Neural cell (in vitro differentiated cells): ENCODE results near the gene DCP1A. TPM values are rescaled to one million over a fixed set of nuclear protein-coding genes. Genes with fewer than 3 reads are reported as not detected.
"Not testable (repeated sequence)": the region's sequence is repeated elsewhere in the genome, so short reads cannot be mapped to it uniquely, and the experiment has no call there.

ENCODE experiments used
- H2AFZ ChIP-seq: fragments of 200-600, 300-800 bp; sonication (generic), shearing (Covaris generic); 2 replicates; pipeline ENCODE4 v1.6.0; 2014; ENCODE audit warnings: low read depth, mild to moderate bottlenecking, antibody characterized with exemption, low read length, moderate library complexity
- H3F3A ChIP-seq: fragments of 200-600 bp; shearing (Covaris generic); 2 replicates; pipeline ENCODE4 v1.6.1; 2016; ENCODE audit warnings: mild to moderate bottlenecking, moderate library complexity, mixed read lengths, antibody characterized with exemption, low read length; ENCODE audit not compliant: insufficient read depth, poor library complexity, severe bottlenecking
- H3K27ac ChIP-seq: fragments of 200-600, 300-800 bp; sonication (generic), shearing (Covaris generic); 2 replicates; pipeline ENCODE4 v1.5.1; 2014; ENCODE audit warnings: mild to moderate bottlenecking, low read length, moderate library complexity
- H3K27me3 ChIP-seq: fragments of 300-800, 200-600 bp; sonication (generic), shearing (Covaris generic); 2 replicates; pipeline ENCODE4 v1.6.0; 2014; ENCODE audit warnings: mild to moderate bottlenecking, low read depth, low read length, moderate library complexity; ENCODE audit not compliant: insufficient read depth
- H3K36me3 ChIP-seq: fragments of 300-800, 200-600 bp; sonication (generic), shearing (Covaris generic); 2 replicates; pipeline ENCODE4 v1.5.1; 2014; ENCODE audit warnings: mild to moderate bottlenecking, antibody characterized with exemption, low read length, moderate library complexity; ENCODE audit not compliant: insufficient read depth
- H3K4me2 ChIP-seq: fragments of 300-800, 200-600 bp; sonication (generic), shearing (Covaris generic); 2 replicates; pipeline ENCODE4 v1.6.0; 2014; ENCODE audit warnings: mild to moderate bottlenecking, low read length
- H3K4me3 ChIP-seq: fragments of 300-800, 200-600 bp; sonication (generic), shearing (Covaris generic); 2 replicates; pipeline ENCODE4 v1.5.1; 2014; ENCODE audit warnings: mild to moderate bottlenecking, low read length, moderate library complexity
- H3K79me2 ChIP-seq: fragments of 200-600 bp; shearing (Covaris generic); replicated peaks from 2 replicates; pipeline ENCODE4 v1.6.0; 2014; ENCODE audit warnings: mild to moderate bottlenecking, low read length, moderate library complexity; ENCODE audit not compliant: insufficient read depth
- H3K9ac ChIP-seq: fragments of 300-800, 200-600 bp; sonication (generic), shearing (Covaris generic); 2 replicates; pipeline ENCODE4 v1.6.1; 2016; ENCODE audit warnings: mild to moderate bottlenecking, low read length, mixed read lengths
- H3K9me2 ChIP-seq: fragments of 200-600 bp; shearing (Covaris generic); 2 replicates; pipeline ENCODE4 v1.6.1; 2016; ENCODE audit warnings: mild to moderate bottlenecking, low read length, mixed read lengths; ENCODE audit not compliant: insufficient read depth
- H3K9me3 ChIP-seq: fragments of 200-600, 300-800 bp; sonication (generic), shearing (Covaris generic); 2 replicates; pipeline ENCODE4 v1.6.1; 2016; ENCODE audit warnings: mild to moderate bottlenecking, mixed run types, low read length, moderate library complexity, mixed read lengths
- H4K20me1 ChIP-seq: fragments of 200-600 bp; shearing (Covaris generic); 2 replicates; pipeline ENCODE4 v1.6.1; 2016; ENCODE audit warnings: mild to moderate bottlenecking, mixed run types; ENCODE audit not compliant: insufficient read depth
- EP300 ChIP-seq: fragments of 450-650 bp; conservative IDR thresholded peaks from 2 replicates; pipeline ENCODE4 v1.6.1; 2014; ENCODE audit warnings: antibody characterized with exemption, mild to moderate bottlenecking, moderate library complexity; ENCODE audit not compliant: poor library complexity, severe bottlenecking
- EZH2 ChIP-seq: fragments of 200-600, 300-800 bp; shearing (Covaris generic), sonication (generic); IDR thresholded peaks from 2 replicates; pipeline ENCODE4 v1.6.1; 2014; ENCODE audit warnings: antibody characterized with exemption, low read length, borderline replicate concordance, mild to moderate bottlenecking; ENCODE audit not compliant: insufficient read depth, poor library complexity, severe bottlenecking
- MXI1 ChIP-seq: fragments of 450-650 bp; conservative IDR thresholded peaks from 2 replicates; pipeline ENCODE4 v1.6.1; 2014; ENCODE audit warnings: antibody characterized with exemption, mild to moderate bottlenecking; ENCODE audit not compliant: poor library complexity, severe bottlenecking
- POLR2AphosphoS5 ChIP-seq: IDR thresholded peaks from 2 replicates; pipeline ENCODE4 v1.6.1; 2012
- RAD21 ChIP-seq: fragments of 450-650 bp; conservative IDR thresholded peaks from 2 replicates; pipeline ENCODE4 v1.6.1; 2014; ENCODE audit warnings: antibody characterized with exemption, mild to moderate bottlenecking, moderate library complexity
- SMC3 ChIP-seq: fragments of 450-650 bp; conservative IDR thresholded peaks from 2 replicates; pipeline ENCODE4 v1.6.1; 2014; ENCODE audit warnings: antibody characterized with exemption, mild to moderate bottlenecking, moderate library complexity; ENCODE audit not compliant: poor library complexity
- TAF1 ChIP-seq: IDR thresholded peaks from 2 replicates; pipeline ENCODE4 v1.6.1; 2012; ENCODE audit warnings: low read depth
- polyA plus RNA-seq: library from polyadenylated mRNA; depleted of rRNA; stranded (reverse); fragments of >200 nt; gene quantifications from 2 replicates; pipeline ENCODE4 v1.2.3, GENCODE V29; 2014
- TF ChIP-seq, protein P1 (sequence below): IDR thresholded peaks from 2 replicates; pipeline ENCODE4 v1.6.1; 2012; ENCODE audit warnings: borderline replicate concordance
- TF ChIP-seq, protein P2 (sequence below): fragments of 450-650 bp; IDR thresholded peaks from 2 replicates; pipeline ENCODE4 v1.5.1; 2014; ENCODE audit warnings: antibody characterized with exemption, mild to moderate bottlenecking, moderate library complexity; ENCODE audit not compliant: poor library complexity, severe bottlenecking

The DCP1A gene
- polyA plus RNA-seq, 1 donor from 2014 or later, result 12.5 TPM

DNA sequence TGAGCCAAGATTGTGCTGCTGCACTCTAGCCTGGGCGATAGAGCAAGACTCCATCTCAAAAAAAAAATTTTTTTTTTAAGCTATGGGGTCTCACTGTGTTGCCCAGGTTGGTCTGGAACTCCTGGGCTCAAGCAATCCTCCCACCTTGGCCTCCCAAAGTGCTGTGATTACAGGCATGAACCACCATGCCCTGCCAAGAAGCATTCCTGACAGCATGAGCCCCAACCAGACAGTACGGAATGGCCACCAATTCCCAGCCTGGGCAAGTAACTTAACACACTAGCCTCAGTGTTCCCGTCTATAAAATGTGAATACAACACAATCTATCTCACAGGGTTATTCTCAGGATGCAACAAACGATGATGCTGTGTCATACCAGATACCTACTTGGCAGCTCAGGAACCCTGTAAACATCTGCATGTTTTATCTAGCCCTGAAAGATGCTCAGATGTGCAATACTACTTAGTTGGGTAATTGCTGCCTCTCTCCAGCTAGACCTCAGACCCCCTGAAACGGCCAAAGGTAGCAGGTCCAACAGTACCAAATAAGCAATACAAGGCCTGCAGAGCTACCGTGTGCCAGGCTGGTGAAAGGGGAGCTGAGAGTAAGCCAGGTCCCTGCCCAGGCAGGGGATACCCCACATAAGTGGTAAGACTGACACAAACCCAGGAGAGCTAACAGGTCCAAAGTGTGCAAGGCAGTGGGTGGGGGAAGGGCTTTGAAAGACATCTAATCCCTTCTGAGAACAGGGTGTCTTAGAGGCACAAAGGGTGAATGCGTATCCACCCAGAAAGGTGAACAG, 93.4 kb downstream of the DCP1A start:
- H3K36me3 ChIP-seq, result no peaks in the 10 kb centered on the region
- peak overlapping the region; percentile 80 for H3K27ac ChIP-seq
- no peaks in the 10 kb centered on the region for H4K20me1 ChIP-seq
- H3K9me3 ChIP-seq, result no peaks in the 10 kb centered on the region
- peaks cover 43% of the 10 kb centered on the region for H3K79me2 ChIP-seq
- H3K9me2 ChIP-seq, result no peaks in the 10 kb centered on the region
- peak overlapping the region; percentile 80 for H3K4me2 ChIP-seq
- TF ChIP-seq, protein P1, sequence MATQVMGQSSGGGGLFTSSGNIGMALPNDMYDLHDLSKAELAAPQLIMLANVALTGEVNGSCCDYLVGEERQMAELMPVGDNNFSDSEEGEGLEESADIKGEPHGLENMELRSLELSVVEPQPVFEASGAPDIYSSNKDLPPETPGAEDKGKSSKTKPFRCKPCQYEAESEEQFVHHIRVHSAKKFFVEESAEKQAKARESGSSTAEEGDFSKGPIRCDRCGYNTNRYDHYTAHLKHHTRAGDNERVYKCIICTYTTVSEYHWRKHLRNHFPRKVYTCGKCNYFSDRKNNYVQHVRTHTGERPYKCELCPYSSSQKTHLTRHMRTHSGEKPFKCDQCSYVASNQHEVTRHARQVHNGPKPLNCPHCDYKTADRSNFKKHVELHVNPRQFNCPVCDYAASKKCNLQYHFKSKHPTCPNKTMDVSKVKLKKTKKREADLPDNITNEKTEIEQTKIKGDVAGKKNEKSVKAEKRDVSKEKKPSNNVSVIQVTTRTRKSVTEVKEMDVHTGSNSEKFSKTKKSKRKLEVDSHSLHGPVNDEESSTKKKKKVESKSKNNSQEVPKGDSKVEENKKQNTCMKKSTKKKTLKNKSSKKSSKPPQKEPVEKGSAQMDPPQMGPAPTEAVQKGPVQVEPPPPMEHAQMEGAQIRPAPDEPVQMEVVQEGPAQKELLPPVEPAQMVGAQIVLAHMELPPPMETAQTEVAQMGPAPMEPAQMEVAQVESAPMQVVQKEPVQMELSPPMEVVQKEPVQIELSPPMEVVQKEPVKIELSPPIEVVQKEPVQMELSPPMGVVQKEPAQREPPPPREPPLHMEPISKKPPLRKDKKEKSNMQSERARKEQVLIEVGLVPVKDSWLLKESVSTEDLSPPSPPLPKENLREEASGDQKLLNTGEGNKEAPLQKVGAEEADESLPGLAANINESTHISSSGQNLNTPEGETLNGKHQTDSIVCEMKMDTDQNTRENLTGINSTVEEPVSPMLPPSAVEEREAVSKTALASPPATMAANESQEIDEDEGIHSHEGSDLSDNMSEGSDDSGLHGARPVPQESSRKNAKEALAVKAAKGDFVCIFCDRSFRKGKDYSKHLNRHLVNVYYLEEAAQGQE, result no peak
- TF ChIP-seq EP300, result no peak
- no peak for TF ChIP-seq RAD21
- H3F3A ChIP-seq, result no peaks in the 10 kb centered on the region
- peak overlapping the region; percentile 73 for H3K4me3 ChIP-seq
- H2AFZ ChIP-seq, result no peak overlapping the region
- peak overlapping the region; percentile 79 for H3K9ac ChIP-seq
- H3K27me3 ChIP-seq, result no peaks in the 10 kb centered on the region

DNA sequence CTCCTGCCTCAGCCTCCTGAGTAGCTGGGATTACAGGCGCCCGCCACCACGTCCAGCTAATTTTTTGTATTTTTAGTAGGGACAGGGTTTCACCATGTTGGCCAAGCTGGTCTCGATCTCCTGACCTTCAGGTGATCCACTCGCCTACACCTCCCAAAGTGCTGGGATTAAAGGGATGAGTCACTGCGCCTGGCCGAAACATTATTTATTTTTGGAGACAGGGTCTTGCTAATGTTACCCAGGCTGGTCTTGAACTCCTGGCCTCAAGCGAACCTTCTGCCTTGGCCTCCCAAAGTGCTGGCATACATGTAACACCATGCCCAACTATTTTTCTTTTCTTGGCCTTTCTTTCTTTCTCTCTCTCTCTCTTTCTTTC, 94.4 kb downstream of the DCP1A start:
- not testable (repeated sequence) for H3K9ac ChIP-seq, H3K27me3 ChIP-seq, H3K36me3 ChIP-seq, H3K9me3 ChIP-seq, H3K27ac ChIP-seq, H2AFZ ChIP-seq, H3K4me3 ChIP-seq, H3F3A ChIP-seq, H3K4me2 ChIP-seq, H4K20me1 ChIP-seq, H3K9me2 ChIP-seq
- peaks cover 51% of the 10 kb centered on the region for H3K79me2 ChIP-seq

DNA sequence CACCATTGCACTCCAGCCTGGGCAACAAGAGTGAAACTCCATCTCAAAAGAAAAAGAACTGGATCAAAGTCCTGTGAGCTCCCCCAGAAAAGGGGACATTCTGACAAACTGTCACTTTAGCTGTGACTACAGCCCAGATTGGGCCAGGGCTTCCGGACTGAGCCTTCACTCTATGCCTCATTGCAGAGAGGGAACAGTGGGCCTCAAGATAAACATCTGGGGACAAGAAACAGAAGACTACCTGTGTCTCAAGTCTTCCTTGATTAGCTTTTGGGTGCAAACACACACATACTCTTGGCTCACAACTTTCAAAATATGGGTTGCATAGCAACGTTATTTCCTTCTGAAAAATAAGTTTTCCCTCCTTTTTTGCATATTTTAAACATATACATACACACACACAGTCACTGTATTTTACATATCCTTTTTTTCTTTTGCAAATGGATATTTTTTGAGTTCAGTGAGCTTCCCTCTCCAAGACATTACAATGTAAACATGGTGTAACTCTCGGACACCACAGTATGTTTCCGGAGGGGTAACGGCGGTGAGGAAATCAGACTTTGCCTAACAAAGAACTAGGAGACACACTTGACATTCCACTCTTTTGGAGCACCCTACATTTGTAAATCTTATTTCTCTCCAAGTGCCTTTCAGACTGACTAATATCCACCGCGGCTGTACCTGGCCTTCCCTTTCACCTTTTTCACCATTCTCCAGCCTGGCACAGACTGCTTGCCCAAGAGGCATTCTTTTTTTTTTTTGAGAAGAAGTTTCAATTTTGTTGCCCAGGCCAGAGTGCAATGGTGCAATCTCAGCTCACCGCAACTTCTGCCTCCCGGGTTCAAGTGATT, 95.0 kb downstream of the DCP1A start:
- H3K27ac ChIP-seq, result no peak overlapping the region
- no peaks in the 10 kb centered on the region for H3F3A ChIP-seq
- H3K36me3 ChIP-seq, result no peaks in the 10 kb centered on the region
- H2AFZ ChIP-seq, result no peak overlapping the region
- no peak overlapping the region for H3K4me3 ChIP-seq
- no peak overlapping the region for H3K4me2 ChIP-seq
- no peak overlapping the region for H3K9ac ChIP-seq
- H3K9me2 ChIP-seq, result no peaks in the 10 kb centered on the region
- H3K9me3 ChIP-seq, result no peaks in the 10 kb centered on the region
- peaks cover 57% of the 10 kb centered on the region for H3K79me2 ChIP-seq
- TF ChIP-seq, protein P1, result no peak
- TF ChIP-seq EP300 (no peak), TAF1 (no peak), POLR2AphosphoS5 (no peak), RAD21 (no peak), MXI1 (no peak), SMC3 (no peak), EZH2 (no peak)
- TF ChIP-seq, protein P2, sequence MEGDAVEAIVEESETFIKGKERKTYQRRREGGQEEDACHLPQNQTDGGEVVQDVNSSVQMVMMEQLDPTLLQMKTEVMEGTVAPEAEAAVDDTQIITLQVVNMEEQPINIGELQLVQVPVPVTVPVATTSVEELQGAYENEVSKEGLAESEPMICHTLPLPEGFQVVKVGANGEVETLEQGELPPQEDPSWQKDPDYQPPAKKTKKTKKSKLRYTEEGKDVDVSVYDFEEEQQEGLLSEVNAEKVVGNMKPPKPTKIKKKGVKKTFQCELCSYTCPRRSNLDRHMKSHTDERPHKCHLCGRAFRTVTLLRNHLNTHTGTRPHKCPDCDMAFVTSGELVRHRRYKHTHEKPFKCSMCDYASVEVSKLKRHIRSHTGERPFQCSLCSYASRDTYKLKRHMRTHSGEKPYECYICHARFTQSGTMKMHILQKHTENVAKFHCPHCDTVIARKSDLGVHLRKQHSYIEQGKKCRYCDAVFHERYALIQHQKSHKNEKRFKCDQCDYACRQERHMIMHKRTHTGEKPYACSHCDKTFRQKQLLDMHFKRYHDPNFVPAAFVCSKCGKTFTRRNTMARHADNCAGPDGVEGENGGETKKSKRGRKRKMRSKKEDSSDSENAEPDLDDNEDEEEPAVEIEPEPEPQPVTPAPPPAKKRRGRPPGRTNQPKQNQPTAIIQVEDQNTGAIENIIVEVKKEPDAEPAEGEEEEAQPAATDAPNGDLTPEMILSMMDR, result no peak
- H3K27me3 ChIP-seq, result no peaks in the 10 kb centered on the region
- no peaks in the 10 kb centered on the region for H4K20me1 ChIP-seq
